CD4-positive, alpha-beta T cell treated with Interleukin-4 for 1 hour (primary cell): Measurements from ENCODE around the gene PDE11A.

Experiments used
- DNase-seq, 2 donors: peaks; one replicate each; pipeline ENCODE4 v3.0.0-alpha.2; 2020 to 2022

The PDE11A gene

DNA sequence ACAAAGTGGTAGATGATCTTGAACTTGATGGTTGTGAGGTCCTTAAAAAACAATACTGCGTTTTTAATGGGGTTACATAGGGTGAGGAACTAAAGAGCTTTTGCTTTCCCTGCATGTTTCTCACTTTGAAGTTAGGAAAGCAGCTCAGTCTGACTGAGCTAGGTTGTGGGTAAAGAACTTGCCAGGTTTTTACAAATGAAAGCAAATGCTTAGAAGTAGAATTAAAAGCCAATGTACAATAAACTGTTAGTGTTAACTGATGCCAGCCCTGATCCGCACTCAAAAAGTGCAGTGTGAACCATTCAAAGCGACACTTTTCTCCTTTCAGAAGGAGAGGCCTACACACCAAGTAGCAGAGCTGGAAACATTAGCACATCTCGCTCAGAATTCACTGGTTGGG, 409.7 kb downstream of the PDE11A start:
- DNase-seq = no peak

DNA sequence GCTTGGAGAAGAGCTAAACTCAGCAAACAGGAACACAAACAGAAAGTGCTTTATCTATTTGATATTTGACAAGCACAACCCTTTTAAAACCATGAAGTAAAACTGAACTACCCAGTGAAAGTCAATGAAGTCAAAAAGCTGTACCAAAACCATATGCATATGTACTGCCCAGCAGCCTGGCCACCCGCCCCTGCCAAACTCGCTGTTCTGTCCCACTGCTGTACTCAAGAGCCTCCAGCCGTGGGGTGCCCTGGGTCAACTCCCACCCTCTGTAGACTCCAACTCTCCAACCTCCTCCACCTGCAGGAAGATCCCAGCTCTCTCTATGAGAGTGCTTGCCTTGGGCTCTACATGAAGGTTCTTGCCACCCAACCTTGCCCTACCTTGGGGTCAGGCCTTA, 411.8 kb downstream of the PDE11A start:
- DNase-seq = no peak

DNA sequence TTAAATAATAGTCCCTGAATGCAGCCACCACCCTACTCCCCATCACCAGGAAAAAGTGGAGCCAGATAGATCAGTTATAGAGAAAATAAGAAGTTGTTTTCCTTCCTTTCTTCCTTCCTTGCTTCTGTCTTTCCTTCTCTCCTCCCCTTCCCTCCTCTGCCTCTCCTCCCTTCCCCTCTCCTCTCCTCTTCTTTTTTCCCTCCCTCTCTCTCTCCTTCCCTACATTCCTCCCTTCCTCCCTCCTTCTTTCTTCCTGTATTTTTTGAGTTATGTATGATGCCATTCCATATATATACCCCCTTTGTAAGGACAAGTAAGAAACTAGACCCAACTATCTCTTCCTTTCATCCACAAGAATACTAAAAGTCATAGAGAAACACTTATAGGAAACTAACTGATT, 414.3 kb downstream of the PDE11A start:
- no peak for DNase-seq

DNA sequence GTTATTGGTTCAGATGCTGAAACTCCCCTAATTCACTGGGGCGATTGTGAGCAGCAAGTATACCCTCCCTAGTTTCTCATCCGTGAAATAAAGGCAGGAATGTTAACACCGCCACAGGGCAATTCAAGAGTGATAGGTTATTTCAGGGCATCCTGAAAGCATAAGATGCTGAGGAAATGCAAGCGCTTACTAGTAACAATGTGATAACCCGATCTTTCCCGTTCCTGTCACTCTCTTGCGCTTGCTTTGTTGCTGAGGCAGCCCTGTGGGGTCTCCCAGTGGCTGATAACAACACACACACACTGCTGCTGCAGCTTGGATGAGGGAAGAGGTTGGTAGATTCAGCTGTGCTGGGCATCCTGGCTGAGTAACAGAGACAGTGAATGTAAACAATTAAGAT, 420.7 kb downstream of the PDE11A start:
- no peak for DNase-seq

DNA sequence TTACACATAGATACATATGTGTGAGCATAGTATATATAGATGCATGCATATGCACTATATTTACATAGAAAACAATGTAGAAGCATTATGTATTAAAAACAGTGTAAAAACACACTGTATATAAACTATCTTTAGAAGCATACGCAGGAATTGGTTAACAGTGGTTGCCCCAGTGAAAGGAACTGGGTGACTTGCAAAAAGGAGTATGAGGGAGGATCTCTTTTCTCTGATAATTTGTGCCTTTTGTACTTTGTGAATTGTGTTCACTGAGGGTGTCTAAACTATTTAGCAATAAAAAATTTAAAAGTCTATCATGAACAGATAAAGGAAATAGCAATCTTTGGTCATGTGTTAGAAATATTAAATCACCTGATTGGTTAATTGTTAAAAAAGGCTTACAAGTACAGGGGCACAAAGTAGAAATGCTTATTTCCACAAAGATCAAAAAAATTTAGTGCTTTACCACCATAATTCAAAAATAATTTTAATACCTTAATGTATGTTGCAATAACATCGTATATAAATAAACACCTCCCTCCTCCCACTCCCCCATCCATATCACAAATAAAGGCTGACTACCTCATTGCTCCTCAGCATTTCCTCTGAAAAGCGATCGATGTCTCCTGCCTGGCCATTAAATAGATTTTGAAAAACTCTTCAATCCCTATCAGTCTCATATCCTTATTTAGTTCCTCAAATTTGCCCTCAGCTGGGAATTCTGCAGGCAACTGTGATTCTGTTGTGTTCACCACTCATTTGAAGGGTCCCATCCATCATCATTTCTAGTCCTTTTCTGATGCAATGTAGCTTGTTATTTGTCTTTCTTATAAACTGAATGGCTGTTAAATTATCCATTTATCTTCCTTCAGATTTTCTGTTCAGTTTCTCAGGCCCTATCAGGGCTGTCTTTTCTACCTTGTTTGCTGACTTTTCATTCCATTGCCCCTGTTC, 422.7 kb downstream of the PDE11A start:
- DNase-seq = no peak

DNA sequence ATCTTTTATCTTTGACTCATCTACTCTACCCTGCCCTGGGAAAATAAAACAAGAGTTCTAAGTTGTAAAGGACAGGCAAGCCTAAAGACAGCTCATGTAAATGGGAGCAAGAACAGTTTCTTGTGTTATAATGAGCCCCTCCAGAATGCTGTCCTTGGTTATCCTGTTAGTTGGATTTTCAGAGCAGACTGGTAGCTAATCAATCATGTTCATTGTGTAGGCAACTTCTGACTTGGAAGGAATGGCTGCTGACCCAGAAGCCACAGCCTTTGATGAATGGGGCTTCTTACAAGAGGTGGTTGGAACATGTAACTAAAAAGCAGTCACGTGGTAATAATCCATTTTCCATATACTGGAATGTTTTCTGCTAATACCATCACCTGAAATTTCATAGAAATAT, 425.8 kb downstream of the PDE11A start:
- no peak for DNase-seq

DNA sequence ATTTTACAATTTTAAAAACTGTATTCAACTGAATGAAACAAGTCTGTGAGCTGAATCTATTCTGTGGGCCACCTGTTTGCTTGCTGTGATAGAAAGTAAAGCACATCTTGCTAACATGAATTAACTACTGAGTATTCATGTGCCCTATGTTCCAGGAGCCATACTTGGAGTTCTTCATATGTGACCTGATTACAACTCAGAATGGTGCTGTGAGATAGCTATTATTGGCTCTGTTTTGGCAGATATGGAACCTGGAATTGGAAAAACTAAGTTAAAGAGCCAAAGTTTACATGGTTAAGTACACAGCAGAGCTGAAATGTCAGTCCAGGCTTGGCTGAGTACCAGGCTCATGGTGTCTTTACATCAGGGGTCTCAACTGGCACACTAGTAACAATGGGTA, 426.3 kb downstream of the PDE11A start:
- no peak for DNase-seq

DNA sequence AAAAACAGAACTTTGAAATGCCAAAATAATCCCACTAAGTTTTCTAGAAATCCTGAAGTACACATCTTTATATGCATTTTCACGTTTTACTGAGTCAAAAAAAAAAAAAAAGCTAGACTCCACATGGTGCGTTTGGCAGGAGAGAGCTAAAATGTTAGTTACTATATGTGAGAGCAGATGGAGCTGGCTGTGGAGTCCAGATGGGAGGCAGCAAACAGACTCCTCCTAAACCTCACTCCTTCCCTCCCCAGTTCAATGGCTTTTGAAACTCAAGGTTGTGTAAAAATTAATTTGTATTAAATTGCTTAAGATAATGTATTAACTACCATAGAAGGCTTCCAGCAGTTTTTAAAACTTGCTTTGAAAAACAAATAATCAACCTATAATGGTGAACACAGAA, 431.2 kb downstream of the PDE11A start:
- no peak for DNase-seq

DNA sequence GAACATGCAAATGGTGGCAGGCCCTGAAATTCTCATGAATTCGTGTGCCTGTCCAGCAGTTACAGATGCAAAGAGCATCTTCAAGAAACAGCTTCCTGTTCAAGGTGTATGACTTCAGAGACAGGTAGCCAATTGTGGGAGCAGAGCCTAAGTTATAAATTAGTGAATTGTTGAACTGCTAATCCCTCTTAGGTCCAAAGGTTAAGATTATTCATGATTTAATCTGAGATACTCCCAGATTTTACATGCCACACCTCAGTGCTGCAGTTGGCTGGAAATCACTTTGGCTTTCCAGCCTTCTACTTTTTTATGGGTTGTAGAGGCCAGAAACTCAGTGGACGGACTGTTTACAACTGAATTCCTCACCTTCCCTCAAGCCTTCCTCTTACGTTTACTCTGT, 432.2 kb downstream of the PDE11A start:
- no peak for DNase-seq

DNA sequence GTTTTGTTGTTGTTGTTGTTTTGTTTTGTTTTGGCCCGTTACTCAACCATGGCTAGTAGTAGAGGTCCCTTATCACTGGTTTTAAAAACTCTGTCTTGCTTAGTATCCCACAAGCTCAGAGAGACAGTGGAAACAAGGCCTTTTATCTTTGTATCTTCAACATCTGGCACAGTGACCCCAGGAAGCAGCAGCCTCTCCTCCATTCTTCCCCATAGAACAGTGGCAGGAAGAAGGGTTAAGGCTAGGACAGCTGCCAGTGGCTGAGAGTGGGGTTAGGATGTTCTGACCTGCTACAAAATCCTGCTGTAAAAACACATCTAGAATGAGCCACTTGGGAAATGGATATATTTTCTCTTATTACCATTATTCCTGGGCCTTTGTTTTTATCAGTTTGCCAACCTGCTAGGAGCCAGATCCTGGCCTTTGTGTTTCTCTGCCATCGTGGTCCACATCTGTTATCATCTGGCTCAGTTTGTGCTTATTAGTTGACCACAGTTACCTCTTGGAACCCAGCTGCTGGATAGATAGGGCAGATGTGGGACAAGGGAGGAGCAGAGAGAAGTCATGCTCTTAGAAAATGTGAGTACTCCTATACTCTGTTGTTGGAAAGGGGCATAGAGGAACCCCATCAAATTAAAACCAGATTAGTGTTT, 433.2 kb downstream of the PDE11A start:
- DNase-seq = no peak

DNA sequence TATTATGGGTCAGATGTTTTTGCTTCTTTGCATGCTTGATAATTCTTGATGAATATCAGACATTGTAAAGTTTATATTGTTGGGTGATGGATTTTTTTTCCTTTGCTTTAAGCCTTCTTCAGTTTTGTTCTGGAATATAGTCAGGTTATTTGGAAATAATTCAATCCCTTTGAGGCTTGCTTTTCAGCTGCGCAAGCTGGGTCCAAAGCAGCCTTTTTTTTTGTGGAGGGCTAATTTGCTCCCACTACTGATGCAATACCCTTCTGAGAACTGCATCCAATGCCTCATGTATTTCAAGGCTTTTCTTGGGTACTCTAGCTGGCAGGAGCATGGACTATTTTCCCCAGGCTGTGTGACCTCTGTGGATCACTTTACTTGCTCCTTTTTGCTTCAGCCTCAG, 434.1 kb downstream of the PDE11A start:
- no peak for DNase-seq

DNA sequence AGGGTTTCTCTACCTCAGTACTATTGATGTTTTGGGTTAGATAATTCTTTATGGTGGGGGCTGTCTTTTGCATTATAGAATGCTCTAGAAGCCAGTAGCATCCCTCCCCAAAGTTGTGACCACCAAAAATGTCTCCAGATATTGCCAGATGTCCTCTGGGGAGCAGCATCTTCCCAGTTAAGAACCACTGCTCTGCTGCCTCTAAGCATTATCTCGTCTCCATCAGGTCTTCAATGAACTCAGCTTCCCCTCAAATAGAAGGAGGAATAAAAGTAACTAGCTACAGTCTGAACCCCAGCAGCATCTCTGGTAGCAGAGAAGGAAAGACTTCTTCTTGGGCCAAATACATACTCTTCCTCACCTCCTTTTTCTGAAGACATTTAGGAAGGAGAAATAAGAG, 435.9 kb downstream of the PDE11A start:
- no peak for DNase-seq

DNA sequence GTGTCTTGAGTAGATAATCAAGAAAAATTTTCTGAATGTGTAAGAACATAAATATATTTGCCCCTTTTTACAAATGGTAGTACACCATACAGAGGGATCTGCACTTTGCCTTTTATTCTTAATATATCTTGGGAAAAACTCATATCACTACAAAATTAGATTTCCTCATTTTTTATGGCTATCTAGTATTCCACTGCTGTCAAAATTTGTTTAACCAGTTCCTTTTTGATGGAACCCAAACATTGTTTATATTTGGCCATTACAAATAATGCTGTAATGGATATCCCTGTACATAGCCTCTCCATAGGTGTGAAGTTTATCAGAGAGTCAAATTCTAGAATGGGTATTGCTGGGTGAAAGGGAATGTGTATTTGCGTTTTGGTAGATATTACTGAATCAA, 436.9 kb downstream of the PDE11A start:
- no peak for DNase-seq

DNA sequence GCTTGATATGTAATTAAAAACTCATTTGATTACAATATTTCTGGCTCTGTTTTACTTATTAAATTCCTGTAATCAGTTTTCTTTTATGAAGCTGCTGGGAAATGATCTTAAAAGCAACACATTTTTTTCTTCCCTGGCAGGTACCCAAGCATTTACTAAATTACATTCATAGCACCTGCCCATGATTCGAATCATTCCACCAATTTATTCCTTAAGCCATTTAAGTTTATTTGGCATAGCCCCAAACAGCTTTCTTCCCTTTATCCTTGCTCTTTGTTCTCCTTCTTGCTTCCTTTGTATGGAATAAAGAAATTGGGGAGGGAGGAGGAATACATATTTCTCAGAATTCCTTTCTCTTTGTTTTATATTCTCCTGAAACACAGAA, 438.7 kb downstream of the PDE11A start:
- DNase-seq = no peak

DNA sequence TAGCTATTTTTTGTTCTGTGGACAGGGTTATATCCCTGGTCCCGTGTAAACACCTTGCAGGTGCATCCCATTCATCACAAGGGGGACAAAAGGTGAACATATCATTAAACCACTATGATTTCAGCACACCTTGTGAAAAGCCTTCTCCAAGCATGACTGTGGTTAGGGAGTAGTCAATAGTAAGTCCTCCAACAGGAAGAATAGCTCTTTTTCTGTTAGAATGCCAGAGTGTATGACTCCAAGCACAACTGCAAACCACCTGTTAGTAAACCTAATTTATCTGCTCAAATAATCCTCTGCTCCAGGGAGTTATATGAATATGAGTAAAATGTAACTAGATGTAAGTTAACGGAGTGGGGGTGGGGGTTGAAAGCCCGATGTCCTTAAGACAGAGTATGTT, 439.5 kb downstream of the PDE11A start:
- DNase-seq = no peak

DNA sequence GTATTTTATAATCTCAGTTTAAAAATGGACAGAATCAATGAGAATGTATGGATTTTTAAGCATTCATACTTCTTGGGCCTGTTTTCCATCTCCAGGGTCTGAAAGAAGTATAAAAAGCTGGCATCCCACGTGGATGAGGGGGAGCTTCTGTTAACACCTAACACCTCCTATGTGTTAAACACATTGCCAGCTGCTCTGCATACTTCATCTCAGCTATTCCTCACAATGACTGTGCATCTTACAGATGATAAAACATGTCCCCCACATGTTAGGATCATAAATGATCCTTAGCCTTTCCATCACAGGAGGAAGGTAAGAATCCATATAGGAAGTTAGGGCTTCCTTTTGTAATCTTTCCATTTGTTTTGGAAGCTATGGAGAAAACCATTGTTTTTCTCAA, 440.9 kb downstream of the PDE11A start:
- DNase-seq = no peak

DNA sequence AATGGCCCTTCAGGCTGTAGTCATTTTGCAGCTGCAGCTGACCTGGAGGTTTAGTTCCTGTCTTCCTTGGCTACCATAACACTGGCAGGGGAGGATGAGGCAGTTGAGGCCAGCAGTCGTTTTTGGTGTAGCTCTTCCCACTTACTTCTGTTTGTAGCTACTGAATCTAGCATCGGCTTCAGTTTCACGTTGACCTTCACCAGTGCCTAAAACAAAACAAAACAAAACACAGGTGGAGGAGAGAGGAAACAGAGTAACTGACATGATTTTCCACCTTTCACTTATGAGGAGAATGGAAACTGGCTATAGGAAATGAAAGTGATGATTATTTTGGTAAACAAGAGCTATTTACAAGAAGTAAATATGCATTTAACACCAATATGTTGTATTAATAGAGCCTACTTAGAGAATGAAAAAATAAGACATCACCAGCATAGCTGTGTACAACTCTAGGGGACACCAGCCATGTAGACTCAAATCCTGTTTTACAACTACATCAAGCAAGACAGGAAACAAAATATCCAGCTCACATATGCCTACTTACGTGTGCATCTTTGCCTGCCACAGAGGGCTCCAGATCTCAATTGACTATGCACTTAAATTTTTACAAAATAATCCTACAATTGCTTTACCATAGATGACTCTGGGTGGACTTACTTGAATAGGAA, 443.1 kb downstream of the PDE11A start:
- DNase-seq = no peak

DNA sequence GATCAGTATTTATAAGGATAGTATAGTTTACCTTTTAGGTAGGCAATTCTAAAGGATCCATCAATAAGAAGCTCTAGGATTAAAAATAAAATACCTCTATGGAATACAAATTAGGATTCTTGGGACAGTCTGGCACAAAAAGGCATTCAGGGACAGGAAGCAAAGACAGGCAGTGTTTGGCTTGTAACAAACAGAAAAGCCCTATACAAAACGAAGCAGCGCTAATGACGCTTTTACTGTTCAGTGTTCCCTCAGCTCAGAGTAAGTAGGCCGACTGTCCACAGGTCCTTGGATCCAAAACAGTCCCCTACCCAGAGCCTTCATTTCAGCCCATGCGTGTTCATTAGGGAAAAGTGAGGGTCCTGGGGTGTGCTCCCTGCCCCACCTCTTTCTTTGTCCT, 443.7 kb downstream of the PDE11A start:
- no peak for DNase-seq

DNA sequence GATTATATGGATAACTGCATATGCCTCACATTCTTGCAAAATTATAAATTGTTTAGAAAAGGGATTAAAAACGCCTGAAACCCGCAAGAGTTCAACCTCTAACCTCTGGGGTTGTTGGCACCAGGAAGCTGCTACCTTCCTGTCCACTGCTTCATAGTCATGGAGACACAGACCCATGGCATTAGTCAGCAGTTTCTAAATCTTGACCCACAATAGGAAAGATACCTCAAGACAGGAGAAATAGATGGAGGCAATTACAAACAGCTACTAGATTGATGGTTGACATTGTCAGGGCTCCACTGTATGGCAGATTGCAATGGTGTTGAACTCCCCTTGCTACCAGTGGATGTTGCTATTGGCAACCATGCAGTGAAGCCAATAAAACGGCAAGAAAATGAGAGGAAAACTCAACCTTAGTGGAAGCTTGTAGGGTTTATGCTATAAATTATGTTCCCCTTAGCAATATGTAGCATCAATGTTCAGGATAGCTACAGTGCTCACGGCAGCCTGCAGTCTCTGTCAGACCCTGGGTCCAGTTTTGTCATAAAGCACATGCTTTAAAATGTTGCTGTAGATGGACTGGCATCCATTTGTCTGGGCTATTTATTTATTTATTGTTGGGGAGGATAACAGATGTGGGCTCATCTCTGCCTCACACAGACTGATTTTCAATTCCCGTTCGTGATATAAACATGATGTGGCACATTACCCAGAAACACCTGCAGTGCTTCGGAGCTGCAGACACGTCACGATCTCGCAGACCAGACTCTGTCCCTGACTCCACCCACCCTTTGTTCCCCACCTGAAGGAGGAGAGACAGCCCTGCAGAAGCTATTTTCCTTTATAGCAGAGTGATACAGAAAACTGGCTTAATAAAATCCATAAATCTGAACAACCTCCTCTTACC, 446.6 kb downstream of the PDE11A start:
- DNase-seq = no peak

DNA sequence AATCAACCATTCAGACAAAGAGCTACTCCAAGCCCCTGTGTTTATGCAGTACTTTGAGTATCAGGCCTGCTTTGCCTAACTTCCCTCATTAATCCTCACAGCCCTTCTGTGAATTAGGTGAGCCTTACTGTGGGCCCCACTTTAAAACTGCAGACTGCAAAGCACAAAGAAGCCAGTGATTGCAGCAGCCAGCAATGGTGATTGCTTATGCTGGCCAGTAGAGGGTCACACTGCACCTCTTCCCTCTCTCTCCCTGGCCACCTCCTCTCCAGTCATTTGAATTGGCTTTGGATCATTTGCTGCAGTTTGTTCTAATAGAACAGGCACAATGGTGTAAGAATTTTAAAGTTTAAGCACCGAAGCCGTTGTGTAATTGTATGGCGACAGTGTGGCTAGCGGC, 450.1 kb downstream of the PDE11A start:
- no peak for DNase-seq

DNA sequence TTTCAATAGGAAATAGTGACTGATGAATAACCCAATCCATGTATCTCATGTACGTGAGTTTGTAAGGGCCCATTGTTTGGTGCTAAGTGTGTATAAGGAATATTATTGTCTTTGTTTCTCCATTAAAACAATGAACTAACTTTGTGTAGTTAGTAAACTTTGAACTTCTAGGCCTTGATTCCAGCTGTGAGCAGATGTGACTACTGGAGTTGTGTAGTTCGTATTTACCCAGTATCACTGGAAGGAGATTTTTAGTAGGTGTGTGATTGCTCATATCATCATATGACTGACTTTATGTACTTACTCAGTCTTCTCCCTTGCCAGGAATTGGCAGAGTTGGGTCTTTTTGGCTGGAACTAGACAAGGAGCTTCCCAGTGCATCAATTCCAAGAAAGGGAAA, 452.6 kb downstream of the PDE11A start:
- no peak for DNase-seq

DNA sequence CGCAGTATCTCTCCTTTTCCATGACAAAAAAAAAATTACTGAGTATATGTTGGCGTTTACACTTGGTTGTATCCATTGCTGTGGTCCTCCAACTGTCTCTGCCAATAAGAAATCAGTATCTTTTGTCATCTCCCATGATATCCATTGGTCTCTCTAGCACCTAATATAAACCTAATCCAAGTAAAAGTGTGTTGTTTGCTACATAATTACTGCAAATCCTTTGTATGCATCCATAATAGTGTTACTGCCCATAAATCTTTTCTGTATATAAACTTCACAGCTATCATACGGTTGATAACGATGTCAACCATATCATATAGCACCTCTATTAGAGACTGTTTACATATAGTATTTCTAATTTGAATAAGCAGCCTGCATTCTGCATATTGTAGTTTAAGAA, 453.1 kb downstream of the PDE11A start:
- no peak for DNase-seq
